HG03060 (cell line): Measurements from ENCODE around the gene GH1.
"Not testable (repeated sequence)": the region's sequence is repeated elsewhere in the genome, so short reads cannot be mapped to it uniquely, and the experiment has no call there.

Source experiments
- ATAC-seq: cut with Tn5 transposase; IDR thresholded peaks from one replicate; pipeline ENCODE4 v1.9.1; 2021; ENCODE audit warnings: low read depth, moderate number of reproducible peaks; ENCODE audit not compliant: unreplicated experiment

The GH1 gene

DNA sequence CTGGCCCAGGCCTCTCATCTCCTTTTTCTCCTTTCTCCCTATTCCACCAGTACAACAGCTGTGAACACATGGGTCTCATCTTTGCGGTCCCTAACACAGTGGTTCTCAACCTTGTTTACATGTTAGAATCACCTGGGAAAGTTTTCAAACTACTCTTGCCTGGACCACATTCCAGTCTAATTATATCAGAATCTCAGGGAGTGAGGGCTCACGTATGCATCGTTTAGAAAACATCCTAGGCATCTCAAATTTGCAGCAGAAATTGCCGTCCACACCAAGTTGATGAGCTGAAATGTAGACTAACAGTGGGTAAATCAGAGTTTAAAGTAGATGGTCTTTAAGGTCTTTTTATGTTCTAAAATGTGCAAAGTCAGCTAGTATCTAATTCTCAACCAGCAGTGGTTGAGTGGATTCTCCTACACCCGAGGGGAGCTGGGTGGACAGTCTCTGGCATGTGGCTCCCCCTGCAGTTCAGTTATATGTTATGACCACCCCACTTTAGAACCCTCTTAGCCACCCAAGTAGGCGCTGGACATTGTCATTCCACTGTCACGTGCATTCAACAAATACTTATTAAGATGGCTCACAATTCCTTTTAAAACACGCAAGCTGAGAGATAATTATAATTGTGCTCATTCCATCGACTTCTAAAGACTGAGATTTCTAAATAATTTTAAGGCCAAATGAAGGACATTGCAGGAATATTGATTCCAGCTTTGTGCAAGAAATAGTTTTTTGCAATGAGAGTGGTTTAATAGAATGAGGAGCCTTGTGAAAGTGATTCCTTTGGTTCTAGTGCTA lies 48.9 kb downstream of the GH1 start:
- not testable (repeated sequence) for ATAC-seq
